ENCODE results near the gene TIAM2. TPM values are rescaled to one million over a fixed set of nuclear protein-coding genes. Genes with fewer than 3 reads are reported as not detected.

TIAM2 gene
- total RNA-seq, 6 donors from 2014 or later: 5.6 to 25.1 (median 7.7) TPM

GRCh38 chr6:155064303-155064702, 69.2 kb downstream of the TIAM2 start:
- WGBS, 2 donors: 82 to 85% methylated on average over 3 of the region's 3 CpGs
- no peak overlapping the region for H3K4me3 ChIP-seq
- H3K4me1 ChIP-seq: no peaks in the 10 kb centered on the region
- H3K27me3 ChIP-seq: no peaks in the 10 kb centered on the region
- DNase-seq: no peak
- no peaks in the 10 kb centered on the region for H3K9me3 ChIP-seq
- ATAC-seq (ENCODE audit: low FRiP score in 2 of 2): no peak
- no peaks in the 10 kb centered on the region for H3K36me3 ChIP-seq
- TF ChIP-seq POLR2AphosphoS5 (IDR thresholded peaks at IDR 0.05) (no peak), EP300 (IDR thresholded peaks at IDR 0.05) (no peak), POLR2A (IDR thresholded peaks at IDR 0.05) (no peak), CTCF (IDR thresholded peaks at IDR 0.05) (no peak)
- no peak overlapping the region for H3K27ac ChIP-seq

GRCh38 chr6:155066361-155066760, 71.2 kb downstream of the TIAM2 start:
- no peak for DNase-seq
- no peak for TF ChIP-seq POLR2AphosphoS5 (IDR thresholded peaks at IDR 0.05)
- no peak for TF ChIP-seq POLR2A (IDR thresholded peaks at IDR 0.05)
- TF ChIP-seq EP300 (IDR thresholded peaks at IDR 0.05): no peak
- no peak for TF ChIP-seq CTCF (IDR thresholded peaks at IDR 0.05)
- H3K27ac ChIP-seq: no peak overlapping the region
- WGBS, 2 donors: 72 to 86% methylated on average over 6 of the region's 6 CpGs
- ATAC-seq (ENCODE audit: low FRiP score in 2 of 2): no peak
- no peaks in the 10 kb centered on the region for H3K4me1 ChIP-seq
- no peak overlapping the region for H3K4me3 ChIP-seq
- no peaks in the 10 kb centered on the region for H3K36me3 ChIP-seq
- H3K9me3 ChIP-seq: no peaks in the 10 kb centered on the region
- H3K27me3 ChIP-seq: no peaks in the 10 kb centered on the region

- ATAC-seq (ENCODE audit: low FRiP score in 2 of 2) (no peak), DNase-seq (no peak)
- WGBS, 2 donors: 81 to 86% methylated on average over 7 of the region's 7 CpGs
- no peak overlapping the region for H3K27ac ChIP-seq
- no peaks in the 10 kb centered on the region for H3K4me1 ChIP-seq
- no peaks in the 10 kb centered on the region for H3K36me3 ChIP-seq
- TF ChIP-seq POLR2AphosphoS5 (IDR thresholded peaks at IDR 0.05): no peak
- no peak for TF ChIP-seq CTCF (IDR thresholded peaks at IDR 0.05)
- TF ChIP-seq POLR2A (IDR thresholded peaks at IDR 0.05): no peak
- no peak for TF ChIP-seq EP300 (IDR thresholded peaks at IDR 0.05)
- H3K27me3 ChIP-seq: no peaks in the 10 kb centered on the region
- H3K9me3 ChIP-seq: no peaks in the 10 kb centered on the region
- no peak overlapping the region for H3K4me3 ChIP-seq
These were observed 72.0 kb downstream of the TIAM2 start for GRCh38 chr6:155066921-155067680.

- ATAC-seq (ENCODE audit: low FRiP score in 2 of 2): no peak
- H3K27me3 ChIP-seq: no peaks in the 10 kb centered on the region
- H3K27ac ChIP-seq: no peak overlapping the region
- H3K9me3 ChIP-seq: no peaks in the 10 kb centered on the region
- no peaks in the 10 kb centered on the region for H3K36me3 ChIP-seq
- no peaks in the 10 kb centered on the region for H3K4me1 ChIP-seq
- WGBS, 2 donors: 69 to 72% methylated on average over 9 of the region's 9 CpGs
- no peak overlapping the region for H3K4me3 ChIP-seq
- DNase-seq: no peak
- no peak for TF ChIP-seq POLR2AphosphoS5 (IDR thresholded peaks at IDR 0.05)
- no peak for TF ChIP-seq EP300 (IDR thresholded peaks at IDR 0.05)
- TF ChIP-seq POLR2A (IDR thresholded peaks at IDR 0.05): no peak
- no peak for TF ChIP-seq CTCF (IDR thresholded peaks at IDR 0.05)
These were observed 73.0 kb downstream of the TIAM2 start for GRCh38 chr6:155067956-155068615.

Measured in upper lobe of left lung (tissue), 6 donors.